Glutamatergic neuron (in vitro differentiated cells): Measurements from ENCODE around the gene HOOK1. TPM values are rescaled to one million over a fixed set of nuclear protein-coding genes. Genes with fewer than 3 reads are reported as not detected.

Experiments used
- DNase-seq: peaks from one replicate; pipeline ENCODE4 v3.0.0; 2022
- H3K27ac Mint-ChIP-seq: one replicate; pipeline ENCODE4 v1.8.0; 2020; ENCODE audit warnings: mild to moderate bottlenecking, mixed read lengths, inconsistent platforms; ENCODE audit not compliant: unreplicated experiment
- H3K27me3 Mint-ChIP-seq: one replicate; pipeline ENCODE4 v1.8.0; 2020; ENCODE audit warnings: mild to moderate bottlenecking, moderate library complexity, mixed read lengths, inconsistent platforms; ENCODE audit not compliant: unreplicated experiment
- H3K36me3 Mint-ChIP-seq: one replicate; pipeline ENCODE4 v1.8.0; 2020; ENCODE audit warnings: mild to moderate bottlenecking, mixed read lengths, inconsistent platforms; ENCODE audit not compliant: unreplicated experiment
- H3K4me1 Mint-ChIP-seq: one replicate; pipeline ENCODE4 v1.8.0; 2020; ENCODE audit warnings: mild to moderate bottlenecking, low read depth, mixed read lengths, inconsistent platforms; ENCODE audit not compliant: unreplicated experiment
- H3K4me3 Mint-ChIP-seq: one replicate; pipeline ENCODE4 v1.8.0; 2020; ENCODE audit warnings: mild to moderate bottlenecking, mixed read lengths, inconsistent platforms; ENCODE audit not compliant: unreplicated experiment
- H3K9me3 Mint-ChIP-seq: one replicate; pipeline ENCODE4 v1.8.0; 2020; ENCODE audit warnings: mild to moderate bottlenecking, moderate library complexity, mixed read lengths, inconsistent platforms; ENCODE audit not compliant: unreplicated experiment
- total RNA-seq: library from RNA; stranded (reverse); fragmentation: NEBNext Ultra II Directional; extraction: Animal tissue kit (Norgen Biotek cat#: 25700); gene quantifications from one replicate; pipeline ENCODE4 v1.2.1, GENCODE V29; 2021; ENCODE audit not compliant: unreplicated experiment
- TF ChIP-seq, protein P1 (sequence below): fragments of 200-600 bp; sonication (generic); IDR thresholded peaks from one replicate; pipeline ENCODE4 v1.5.0; 2021; ENCODE audit not compliant: partially characterized antibody, unreplicated experiment

Gene HOOK1
- total RNA-seq, 1 donor from 2014 or later, result 2.1 TPM

- TF ChIP-seq, protein P1, sequence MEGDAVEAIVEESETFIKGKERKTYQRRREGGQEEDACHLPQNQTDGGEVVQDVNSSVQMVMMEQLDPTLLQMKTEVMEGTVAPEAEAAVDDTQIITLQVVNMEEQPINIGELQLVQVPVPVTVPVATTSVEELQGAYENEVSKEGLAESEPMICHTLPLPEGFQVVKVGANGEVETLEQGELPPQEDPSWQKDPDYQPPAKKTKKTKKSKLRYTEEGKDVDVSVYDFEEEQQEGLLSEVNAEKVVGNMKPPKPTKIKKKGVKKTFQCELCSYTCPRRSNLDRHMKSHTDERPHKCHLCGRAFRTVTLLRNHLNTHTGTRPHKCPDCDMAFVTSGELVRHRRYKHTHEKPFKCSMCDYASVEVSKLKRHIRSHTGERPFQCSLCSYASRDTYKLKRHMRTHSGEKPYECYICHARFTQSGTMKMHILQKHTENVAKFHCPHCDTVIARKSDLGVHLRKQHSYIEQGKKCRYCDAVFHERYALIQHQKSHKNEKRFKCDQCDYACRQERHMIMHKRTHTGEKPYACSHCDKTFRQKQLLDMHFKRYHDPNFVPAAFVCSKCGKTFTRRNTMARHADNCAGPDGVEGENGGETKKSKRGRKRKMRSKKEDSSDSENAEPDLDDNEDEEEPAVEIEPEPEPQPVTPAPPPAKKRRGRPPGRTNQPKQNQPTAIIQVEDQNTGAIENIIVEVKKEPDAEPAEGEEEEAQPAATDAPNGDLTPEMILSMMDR, result no peak
Measured at GRCh38 chr1:59892841-59893811, 78.4 kb downstream of the HOOK1 start.

GRCh38 chr1:59897165-59897564 is 82.4 kb downstream of the HOOK1 start:
- Mint-ChIP-seq H3K27me3 (peaks cover 2% of the 10 kb centered on the region), H3K36me3 (no peaks in the 10 kb centered on the region), H3K27ac (no peak overlapping the region), H3K4me3 (no peak overlapping the region), H3K4me1 (no peaks in the 10 kb centered on the region), H3K9me3 (no peaks in the 10 kb centered on the region)
- TF ChIP-seq, protein P1, result no peak
- no peak for DNase-seq

More at GRCh38 chr1:59892841-59893811, 78.4 kb downstream of the HOOK1 start:
- no peaks in the 10 kb centered on the region for H3K27me3 Mint-ChIP-seq
- peaks cover 8% of the 10 kb centered on the region for H3K9me3 Mint-ChIP-seq
- no peak overlapping the region for H3K27ac Mint-ChIP-seq
- no peak overlapping the region for H3K4me3 Mint-ChIP-seq
- no peaks in the 10 kb centered on the region for H3K4me1 Mint-ChIP-seq
- no peak for DNase-seq
- peaks cover 15% of the 10 kb centered on the region for H3K36me3 Mint-ChIP-seq

GRCh38 chr1:59898927-59899326 is 84.2 kb downstream of the HOOK1 start:
- Mint-ChIP-seq H3K27me3 (peaks cover 2% of the 10 kb centered on the region), H3K4me3 (no peak overlapping the region), H3K9me3 (no peaks in the 10 kb centered on the region), H3K36me3 (no peaks in the 10 kb centered on the region), H3K27ac (no peak overlapping the region), H3K4me1 (no peaks in the 10 kb centered on the region)
- DNase-seq, result no peak
- TF ChIP-seq, protein P1, result no peak

- TF ChIP-seq, protein P1, result no peak
- H3K4me3 Mint-ChIP-seq, result no peak overlapping the region
- no peak for DNase-seq
- H3K27ac Mint-ChIP-seq, result no peak overlapping the region
- H3K36me3 Mint-ChIP-seq, result no peaks in the 10 kb centered on the region
- H3K9me3 Mint-ChIP-seq, result no peaks in the 10 kb centered on the region
- H3K27me3 Mint-ChIP-seq, result peaks cover 2% of the 10 kb centered on the region
- H3K4me1 Mint-ChIP-seq, result no peaks in the 10 kb centered on the region
Measured at GRCh38 chr1:59900640-59901039, 85.9 kb downstream of the HOOK1 start.

DNA sequence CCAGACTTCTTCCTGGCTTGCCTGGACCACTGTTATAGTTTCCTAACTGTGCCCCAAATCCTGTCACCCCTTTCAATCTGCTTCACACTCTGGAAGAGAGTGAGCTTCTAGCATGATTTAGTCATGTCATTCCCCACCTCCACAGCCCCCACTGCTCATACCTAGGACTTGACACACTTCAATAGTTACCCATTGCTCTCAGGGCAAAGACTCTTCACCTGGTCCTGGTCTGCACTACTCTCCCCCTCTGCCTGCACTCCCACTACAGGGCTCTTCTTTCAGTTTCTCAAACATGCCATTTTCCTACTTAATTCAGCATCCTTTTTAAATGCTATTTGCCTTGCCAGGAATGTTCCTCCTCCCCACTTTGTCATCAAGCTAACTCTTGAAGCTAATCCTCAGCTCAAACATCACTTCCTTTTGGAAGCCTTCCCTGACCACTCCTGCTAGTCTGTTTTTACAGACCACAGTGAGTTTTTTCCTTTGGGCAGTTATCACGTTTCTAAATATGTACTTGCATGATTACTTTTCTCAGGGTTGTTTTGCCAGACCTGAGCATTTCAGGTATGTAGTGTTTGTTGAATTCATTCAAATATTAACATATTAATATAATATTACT is 87.1 kb downstream of the HOOK1 start:
- Mint-ChIP-seq H3K27ac (no peak overlapping the region), H3K4me1 (no peaks in the 10 kb centered on the region), H3K27me3 (peaks cover 2% of the 10 kb centered on the region), H3K36me3 (no peaks in the 10 kb centered on the region), H3K9me3 (no peaks in the 10 kb centered on the region), H3K4me3 (no peak overlapping the region)
- TF ChIP-seq, protein P1, result no peak
- DNase-seq, result no peak
